ENCODE results near the gene TSKU.

GRCh38 chr11:76796511-76797198 is 13.5 kb downstream of the TSKU start:
- TF ChIP-seq CTCF (conservative IDR thresholded peaks at IDR 0.05), result no peak
- no peak for TF ChIP-seq ZFX (IDR thresholded peaks at IDR 0.05)
